B cell (primary cell): ENCODE measurements around the gene VIL1. TPM values are rescaled to one million over a fixed set of nuclear protein-coding genes. Genes with fewer than 3 reads are reported as not detected.

Experiments
- ATAC-seq: fragments of 200-7000 bp; cut with Tn5 transposase; one replicate; pipeline ENCODE4 v1.10.0; 2021; ENCODE audit warnings: low read depth, mild to moderate bottlenecking, moderate number of reproducible peaks, moderate library complexity
- CTCF ChIA-PET: fragments of 350-600 bp; sonication (Branson Sonifier 250); formaldehyde crosslinking; loops from one replicate; lab custom pipeline; 2021; ENCODE audit warnings: antibody characterized with exemption, inconsistent platforms; lab: Charles Lee
- POLR2A ChIA-PET: fragments of 350-600 bp; sonication (Branson Sonifier 250); formaldehyde crosslinking; loops from one replicate; lab custom pipeline; 2021; ENCODE audit warnings: antibody characterized with exemption; lab: Charles Lee
- DNase-seq: peaks from one replicate; pipeline ENCODE4 v3.0.0; 2013
- H2AFZ ChIP-seq: 2 replicates; pipeline ENCODE4 v1.6.1; 2012; ENCODE audit warnings: mild to moderate bottlenecking, low read depth, low read length; ENCODE audit not compliant: insufficient read depth, poor library complexity, severe bottlenecking
- H3K27ac ChIP-seq, 2 donors: 1 replicate in 1 of 2; 2 replicates in 1 of 2; pipeline ENCODE4 v1.5.1; 2012 to 2013; ENCODE audit warnings: low read length in 2 of 2, mild to moderate bottlenecking in 2 of 2, moderate library complexity in 1 of 2
- H3K27me3 ChIP-seq, 4 experiments: fragments of 200-600 bp in 1 of 4; sonication (generic) in 1 of 4; replicated peaks in 1 of 4; 1 replicate in 2 of 4; 2 replicates in 2 of 4; pipeline versions ENCODE4 v1.6.1 to v1.7.0; 2013 to 2016; ENCODE audit warnings: low read length in 3 of 4, mild to moderate bottlenecking in 2 of 4, mixed read lengths in 1 of 4, moderate library complexity in 1 of 4; ENCODE audit not compliant: insufficient read depth in 4 of 4, control insufficient read depth in 3 of 4; ENCODE audit errors: control extremely low read depth in 1 of 4
- H3K36me3 ChIP-seq, 2 experiments: replicated peaks in 1 of 2; 1 replicate in 1 of 2; 2 replicates in 1 of 2; pipeline versions ENCODE4 v1.6.1 to v1.7.1; 2013; ENCODE audit warnings: low read length in 1 of 2; ENCODE audit not compliant: insufficient read depth in 2 of 2, control insufficient read depth in 1 of 2; ENCODE audit errors: control extremely low read depth in 1 of 2, extremely low read depth in 1 of 2
- H3K4me1 ChIP-seq, 2 donors: fragments of 200-600 bp in 1 of 2; sonication (generic) in 1 of 2; 1 replicate in 1 of 2; 2 replicates in 1 of 2; pipeline versions ENCODE4 v1.5.1 to v1.6.1; 2013 to 2017; ENCODE audit warnings: low read length in 2 of 2; ENCODE audit not compliant: control insufficient read depth in 2 of 2, insufficient read depth in 2 of 2
- H3K4me2 ChIP-seq: replicated peaks from 2 replicates; pipeline ENCODE3; 2012; ENCODE audit warnings: mild to moderate bottlenecking, low read depth, low read length; ENCODE audit not compliant: poor library complexity, severe bottlenecking
- H3K4me3 ChIP-seq, 5 experiments: fragments of 200-600 bp in 1 of 5; sonication (generic) in 1 of 5; 1 replicate in 3 of 5; 2 replicates in 2 of 5; pipeline versions ENCODE4 v1.5.1 to v1.7.0; 2011 to 2016; ENCODE audit warnings: low read length in 4 of 5, mild to moderate bottlenecking in 4 of 5, low read depth in 2 of 5, control low read depth in 1 of 5, moderate library complexity in 1 of 5; ENCODE audit not compliant: insufficient read depth in 1 of 5; ENCODE audit errors: control extremely low read depth in 1 of 5, extremely low read depth in 1 of 5
- H3K79me2 ChIP-seq: fragments of 200-600 bp; sonication (generic); one replicate; pipeline ENCODE4 v1.6.0; 2016; ENCODE audit warnings: low read length; ENCODE audit not compliant: control insufficient read depth, insufficient read depth
- H3K9ac ChIP-seq: fragments of 200-600 bp; sonication (generic); 2 replicates; pipeline ENCODE4 v1.6.1; 2017; ENCODE audit warnings: mild to moderate bottlenecking, low read length, moderate library complexity
- H3K9me3 ChIP-seq, 3 donors: one replicate each; pipeline versions ENCODE4 v1.6.1 to v1.7.1; 2013; ENCODE audit warnings: low read length in 2 of 3; ENCODE audit not compliant: control insufficient read depth in 2 of 3, insufficient read depth in 1 of 3; ENCODE audit errors: control extremely low read depth in 1 of 3
- H4K20me1 ChIP-seq: 2 replicates; pipeline ENCODE4 v1.6.0; 2012; ENCODE audit warnings: mild to moderate bottlenecking, low read length; ENCODE audit not compliant: insufficient read depth, control insufficient read depth, poor library complexity, severe bottlenecking
- H3K27ac Mint-ChIP-seq: one replicate; pipeline ENCODE4 v1.8.0; 2021; ENCODE audit warnings: mixed read lengths
- H3K27me3 Mint-ChIP-seq: one replicate; pipeline ENCODE4 v1.8.0; 2021; ENCODE audit warnings: mixed read lengths
- H3K4me1 Mint-ChIP-seq: one replicate; pipeline ENCODE4 v1.8.0; 2021; ENCODE audit warnings: mixed read lengths
- H3K4me3 Mint-ChIP-seq: one replicate; pipeline ENCODE4 v1.8.0; 2021; ENCODE audit warnings: mixed read lengths
- H3K9me3 Mint-ChIP-seq: one replicate; pipeline ENCODE4 v1.8.0; 2022; ENCODE audit warnings: mixed read lengths; ENCODE audit not compliant: insufficient read depth
- EZH2 ChIP-seq: IDR thresholded peaks from 2 replicates; pipeline ENCODE4 v1.6.1; 2012; ENCODE audit warnings: borderline replicate concordance, low read depth, mild to moderate bottlenecking, moderate library complexity, low read length; ENCODE audit not compliant: insufficient read depth, poor library complexity, severe bottlenecking
- WGBS: methylation state at CpG from one replicate; pipeline ENCODE4 v1.1.5; 2013; ENCODE audit warnings: missing lambda C conversion rate; ENCODE audit not compliant: insufficient coverage; 5-methylcytosine and 5-hydroxymethylcytosine counted together
- intact Hi-C: fragments of 100-400 bp; cut with micrococcal nuclease; formaldehyde crosslinking; loops from one replicate; pipeline ENCODE4 v1.10.0; 2022
- polyA plus RNA-seq: library from polyadenylated mRNA; depleted of rRNA; stranded (reverse); fragments of >200 nt; gene quantifications from 2 replicates; pipeline ENCODE4 v1.2.3, GENCODE V29; 2012
- total RNA-seq, 2 donors: library from RNA; stranded (reverse); fragments of 120-200 nt in 1 of 2; gene quantifications; 1 replicate in 1 of 2; 2 replicates in 1 of 2; pipeline versions ENCODE4 v1.2.3 to v1.2.4, GENCODE V29; 2013 to 2022
- TF ChIP-seq, protein P1 (sequence below): fragments of 200-600 bp; IDR thresholded peaks from one replicate; pipeline ENCODE4 v1.8.0; 2022; ENCODE audit warnings: antibody characterized with exemption, mild to moderate bottlenecking

VIL1 gene
- total and polyA plus RNA-seq, 2 donors (not counting 1 experiment from before 2014, with no cell fraction given) = not detected

- Histone ChIP-seq H3K36me3 (no peaks in the 10 kb centered on the region), H3K79me2 (no peaks in the 10 kb centered on the region), H3K4me1 (no peaks in the 10 kb centered on the region), H2AFZ (no peak overlapping the region), H3K4me3 (no peak overlapping the region), H3K27me3 (no peaks in the 10 kb centered on the region), H3K9me3 (no peaks in the 10 kb centered on the region), H4K20me1 (no peaks in the 10 kb centered on the region), H3K27ac (no peak overlapping the region), H3K4me2 (no peak overlapping the region), H3K9ac (no peak overlapping the region)
- H3K4me1 Mint-ChIP-seq = peaks cover 6% of the 10 kb centered on the region
- intact Hi-C loops = no loop called here
- H3K9me3 Mint-ChIP-seq = no peaks in the 10 kb centered on the region
- no peak overlapping the region for H3K4me3 Mint-ChIP-seq
- WGBS = 98% methylated on average over 5 of the region's 5 CpGs
- POLR2A ChIA-PET = no interaction called here
- TF ChIP-seq EZH2 = no peak
- TF ChIP-seq, protein P1, sequence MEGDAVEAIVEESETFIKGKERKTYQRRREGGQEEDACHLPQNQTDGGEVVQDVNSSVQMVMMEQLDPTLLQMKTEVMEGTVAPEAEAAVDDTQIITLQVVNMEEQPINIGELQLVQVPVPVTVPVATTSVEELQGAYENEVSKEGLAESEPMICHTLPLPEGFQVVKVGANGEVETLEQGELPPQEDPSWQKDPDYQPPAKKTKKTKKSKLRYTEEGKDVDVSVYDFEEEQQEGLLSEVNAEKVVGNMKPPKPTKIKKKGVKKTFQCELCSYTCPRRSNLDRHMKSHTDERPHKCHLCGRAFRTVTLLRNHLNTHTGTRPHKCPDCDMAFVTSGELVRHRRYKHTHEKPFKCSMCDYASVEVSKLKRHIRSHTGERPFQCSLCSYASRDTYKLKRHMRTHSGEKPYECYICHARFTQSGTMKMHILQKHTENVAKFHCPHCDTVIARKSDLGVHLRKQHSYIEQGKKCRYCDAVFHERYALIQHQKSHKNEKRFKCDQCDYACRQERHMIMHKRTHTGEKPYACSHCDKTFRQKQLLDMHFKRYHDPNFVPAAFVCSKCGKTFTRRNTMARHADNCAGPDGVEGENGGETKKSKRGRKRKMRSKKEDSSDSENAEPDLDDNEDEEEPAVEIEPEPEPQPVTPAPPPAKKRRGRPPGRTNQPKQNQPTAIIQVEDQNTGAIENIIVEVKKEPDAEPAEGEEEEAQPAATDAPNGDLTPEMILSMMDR = no peak
- no peak overlapping the region for H3K27ac Mint-ChIP-seq
- ATAC-seq (no peak), DNase-seq (no peak)
- CTCF ChIA-PET = no interaction called here
- no peaks in the 10 kb centered on the region for H3K27me3 Mint-ChIP-seq
Measured at GRCh38 chr2:218378053-218378452, 40.9 kb upstream of the VIL1 start.

DNA sequence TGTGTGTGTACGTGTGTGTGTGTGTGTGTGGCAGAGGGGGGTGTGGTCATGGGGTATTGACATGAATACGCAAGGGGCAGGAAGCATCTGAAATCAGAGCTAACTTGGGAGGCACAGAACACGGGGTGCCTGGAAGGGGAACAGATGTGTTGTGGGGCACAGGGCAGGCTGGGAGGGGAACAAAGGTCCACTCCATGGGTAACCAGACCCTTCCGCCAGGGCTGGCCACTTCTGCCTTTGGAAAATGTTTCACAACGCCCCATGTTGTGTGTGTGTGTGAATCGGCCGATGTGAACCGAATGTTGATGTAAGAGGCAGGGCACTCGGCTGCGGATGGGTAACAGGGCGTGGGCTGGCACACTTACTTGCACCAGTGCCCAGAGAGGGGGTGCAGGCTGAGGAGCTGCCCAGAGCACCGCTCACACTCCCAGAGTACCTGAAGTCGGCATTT lies 37.0 kb upstream of the VIL1 start, which contains the start of gene SLC11A1:
Gene SLC11A1 (plus strand): TSS at position 358 of the 451 bp plus-strand sequence. CDS start 96 bp downstream, outside the sequence.
- Histone ChIP-seq H3K27ac (peak within 1 kb of the TSS; percentile 12 to 17), H3K36me3 (no peaks in the 10 kb centered on the region), H3K27me3 (peaks cover 0 to 6% (median 0%) of the 10 kb centered on the region in 4 experiments), H3K79me2 (no peaks in the 10 kb centered on the region), H4K20me1 (no peaks in the 10 kb centered on the region), H3K9me3 (no peaks in the 10 kb centered on the region), H3K4me3 (peak within 1 kb of the TSS in 4 of 5 experiments; percentile 0 to 75 (median 7)), H2AFZ (no peak within 1 kb of the TSS), H3K4me1 (no peaks in the 10 kb centered on the region), H3K4me2 (peak within 1 kb of the TSS; percentile 17), H3K9ac (peak within 1 kb of the TSS; percentile 11)
- intact Hi-C loops = no loop called here
- no peaks in the 10 kb centered on the region for H3K27me3 Mint-ChIP-seq
- TF ChIP-seq, protein P1 = no peak
- TF ChIP-seq EZH2 = no peak
- no peaks in the 10 kb centered on the region for H3K9me3 Mint-ChIP-seq
- no peak for DNase-seq
- peak; percentile 47 for ATAC-seq
- peak within 1 kb of the TSS; percentile 78 for H3K27ac Mint-ChIP-seq
- 75% methylated on average over 12 of the region's 13 CpGs for WGBS
- CTCF ChIA-PET = interaction anchor here (1.8 kb wide), 1 partner anchor 25 kb away, joined by 5 read pairs; the partner anchor contains the start of gene CATIP
- peak within 1 kb of the TSS; percentile 45 for H3K4me3 Mint-ChIP-seq
- POLR2A ChIA-PET = no interaction called here
- H3K4me1 Mint-ChIP-seq = peaks cover 9% of the 10 kb centered on the region
